SIG-M5 treated with dmso at 0.1 percent for 504 hours (cell line): Measurements from ENCODE around the gene PITX1.
A peak's percentile ranks its signal among the peaks of the same experiment; 100 is the strongest.

ENCODE experiments used
- DNase-seq: peaks from one replicate; lab custom pipeline; 2025; ENCODE audit not compliant: unreplicated experiment; lab: John Stamatoyannopoulos, UW

Gene PITX1

GRCh38 chr5:135042595-135042994, 8.6 kb upstream of the PITX1 start:
- no peak for DNase-seq

GRCh38 chr5:135041726-135042125, 7.7 kb upstream of the PITX1 start:
- no peak for DNase-seq

- DNase-seq: no peak
Observed at GRCh38 chr5:135041145-135041587, 7.1 kb upstream of the PITX1 start.

GRCh38 chr5:135040333-135041144, 6.5 kb upstream of the PITX1 start:
- DNase-seq: no peak

- DNase-seq: no peak
Observed at GRCh38 chr5:135040034-135040332, 6.0 kb upstream of the PITX1 start.

- no peak for DNase-seq
Observed at GRCh38 chr5:135039271-135040033, 5.4 kb upstream of the PITX1 start.

GRCh38 chr5:135038813-135039270, 4.8 kb upstream of the PITX1 start:
- no peak for DNase-seq

GRCh38 chr5:135038205-135038812, 4.3 kb upstream of the PITX1 start:
- DNase-seq: no peak

GRCh38 chr5:135037519-135038204, 3.6 kb upstream of the PITX1 start:
- no peak for DNase-seq

- DNase-seq: no peak
Observed at GRCh38 chr5:135036405-135036804, 2.4 kb upstream of the PITX1 start.

GRCh38 chr5:135035678-135036030, 1.6 kb upstream of the PITX1 start:
- DNase-seq: no peak

GRCh38 chr5:135034963-135035677, 1.1 kb upstream of the PITX1 start:
- DNase-seq: no peak

- peak; percentile 50 for DNase-seq
Observed at GRCh38 chr5:135034236-135034962, 371 bp upstream of the PITX1 start.

- DNase-seq: peak; percentile 37
Observed at GRCh38 chr5:135032999-135033861, 798 bp downstream of the PITX1 start.

GRCh38 chr5:135032695-135032998, 1.4 kb downstream of the PITX1 start:
- DNase-seq: no peak

GRCh38 chr5:135031813-135032694, 2.0 kb downstream of the PITX1 start:
- DNase-seq: no peak

GRCh38 chr5:135030956-135031812, 2.8 kb downstream of the PITX1 start:
- DNase-seq: no peak
